GM19395 (cell line): Measurements from ENCODE around the gene LAMA4.

Source experiments
- ATAC-seq: cut with Tn5 transposase; IDR thresholded peaks from one replicate; pipeline ENCODE4 v1.9.1; 2021; ENCODE audit warnings: mild to moderate bottlenecking, moderate library complexity; ENCODE audit not compliant: unreplicated experiment

Gene LAMA4

DNA sequence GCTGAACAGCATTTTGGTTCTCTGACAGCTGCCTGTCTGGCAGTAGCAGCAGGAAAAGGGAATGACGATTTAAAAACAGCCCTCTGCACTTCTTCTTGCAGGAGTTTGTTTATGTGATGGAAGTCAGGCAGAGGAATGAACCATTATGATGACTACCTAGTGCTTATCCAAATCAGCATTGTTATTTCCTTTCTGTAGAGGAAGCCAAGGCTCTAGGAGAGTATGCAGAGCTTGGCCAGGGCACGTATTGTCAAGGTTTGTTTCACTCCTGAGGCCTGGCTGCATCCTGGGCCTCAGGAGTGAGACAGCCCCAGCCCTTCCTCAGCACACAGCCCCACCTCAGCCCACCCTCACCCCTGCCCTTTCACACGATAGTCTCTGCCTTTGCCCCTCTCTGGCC lies 98.5 kb downstream of the LAMA4 start:
- ATAC-seq: no peak

DNA sequence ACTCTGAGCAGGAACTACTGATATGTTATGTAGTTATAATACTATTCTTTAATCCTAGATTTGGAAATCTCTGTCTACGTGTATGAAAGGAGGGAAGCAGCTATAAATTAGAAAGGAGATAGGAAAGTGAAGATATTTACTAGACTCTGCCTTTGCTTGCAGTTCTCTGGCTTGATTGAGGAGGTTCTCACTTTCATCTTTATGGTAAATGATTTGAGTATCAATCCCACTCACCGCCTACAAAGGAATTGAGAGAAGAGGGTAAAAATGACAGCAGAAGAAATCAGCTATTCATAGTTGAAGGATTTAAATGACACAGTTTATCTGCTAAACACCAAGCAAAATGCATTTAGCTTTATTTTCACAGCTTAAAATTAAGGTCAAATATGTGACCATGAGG lies 99.7 kb downstream of the LAMA4 start:
- no peak for ATAC-seq

DNA sequence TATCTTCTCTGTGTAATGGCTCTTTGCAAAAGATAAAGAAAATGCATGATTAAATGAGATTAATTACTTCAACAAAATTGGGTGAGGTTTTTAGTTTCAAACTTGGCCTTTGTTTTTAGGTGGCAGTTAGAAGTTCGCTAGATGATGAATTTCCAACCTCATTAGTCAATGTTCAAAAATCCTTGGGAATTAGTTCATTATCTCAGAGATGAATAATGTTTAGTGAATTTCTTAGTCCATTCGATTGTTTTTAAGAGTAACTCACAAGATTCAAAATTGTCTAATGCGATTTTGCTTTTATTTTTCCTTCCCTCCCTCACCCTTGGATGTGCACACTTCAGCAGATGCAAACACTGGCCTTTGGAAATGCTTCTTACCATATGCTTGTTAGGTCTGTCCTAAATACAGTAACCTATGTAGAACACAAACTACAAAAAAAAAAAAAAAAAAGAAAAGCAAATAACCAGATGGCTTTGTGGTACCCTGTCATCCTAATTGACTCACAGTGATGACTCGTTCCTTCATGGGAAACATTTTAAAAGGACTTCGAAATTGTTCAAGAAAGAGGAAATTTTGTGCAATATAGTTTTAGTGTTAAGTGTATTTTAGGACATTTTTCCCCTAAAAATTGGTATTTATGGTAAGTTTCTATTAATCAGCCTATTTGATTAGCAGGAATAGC lies 100.3 kb downstream of the LAMA4 start:
- ATAC-seq: no peak

DNA sequence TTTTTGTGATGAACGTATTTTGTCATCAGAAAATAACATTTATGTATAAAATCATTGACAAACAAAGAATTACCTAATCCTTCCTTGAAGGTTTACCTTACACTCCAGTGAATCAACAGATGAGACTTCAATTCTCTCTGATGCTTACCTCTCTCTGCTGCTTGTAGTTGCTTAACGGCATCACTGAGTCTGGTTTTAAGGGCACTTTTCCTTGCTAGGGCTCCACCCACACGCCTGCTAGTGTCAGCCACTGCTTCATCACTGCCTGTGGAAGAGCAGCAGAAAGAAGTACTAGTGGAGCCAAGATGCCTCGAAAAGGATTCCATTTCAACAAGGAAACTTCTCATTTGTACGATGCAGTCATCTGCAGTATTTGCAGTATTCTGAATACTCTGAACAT lies 104.0 kb downstream of the LAMA4 start:
- no peak for ATAC-seq

DNA sequence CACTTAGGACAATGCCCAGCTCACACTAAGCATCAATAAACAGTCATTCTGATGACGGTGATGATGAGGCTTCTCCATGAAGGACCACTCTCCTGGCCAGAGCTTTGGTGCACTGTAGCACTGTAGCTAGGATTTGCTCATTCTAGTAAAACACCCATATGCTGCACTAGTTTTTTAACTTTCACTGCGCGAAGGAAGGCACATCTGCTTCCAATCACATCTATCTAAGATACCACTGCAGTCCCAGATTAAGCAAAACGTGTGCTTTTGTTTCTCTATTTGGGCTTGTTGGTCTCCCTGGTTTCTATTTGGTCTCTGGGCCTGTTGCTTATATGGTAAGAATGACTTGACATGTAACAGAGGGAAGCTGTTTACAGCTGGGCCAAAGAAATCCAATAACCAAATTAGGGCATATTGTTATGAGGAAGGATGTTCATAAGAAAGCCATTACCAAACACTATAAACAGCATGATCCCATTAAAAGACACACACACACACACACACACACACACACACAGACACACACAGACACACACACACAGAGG lies 104.6 kb downstream of the LAMA4 start:
- ATAC-seq: no peak

DNA sequence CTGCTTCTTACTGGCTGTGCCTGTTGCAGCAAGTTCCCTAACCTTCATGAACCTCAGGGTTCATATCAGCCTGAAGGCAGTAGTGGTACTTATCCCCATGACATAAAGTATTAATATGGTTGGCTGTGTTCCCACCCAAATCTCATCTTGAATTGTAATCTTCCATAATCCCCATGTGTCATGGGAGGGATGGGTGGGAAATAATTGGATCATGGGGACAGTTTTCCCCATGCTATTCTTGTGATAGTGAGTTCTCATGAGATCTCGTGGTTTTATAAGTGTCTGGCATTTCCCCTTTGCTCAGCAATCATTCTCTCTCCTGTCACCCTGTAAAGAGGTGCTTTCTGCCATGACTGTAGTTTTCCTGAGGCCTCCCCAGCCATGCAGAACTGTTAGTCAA lies 105.1 kb downstream of the LAMA4 start:
- no peak for ATAC-seq

DNA sequence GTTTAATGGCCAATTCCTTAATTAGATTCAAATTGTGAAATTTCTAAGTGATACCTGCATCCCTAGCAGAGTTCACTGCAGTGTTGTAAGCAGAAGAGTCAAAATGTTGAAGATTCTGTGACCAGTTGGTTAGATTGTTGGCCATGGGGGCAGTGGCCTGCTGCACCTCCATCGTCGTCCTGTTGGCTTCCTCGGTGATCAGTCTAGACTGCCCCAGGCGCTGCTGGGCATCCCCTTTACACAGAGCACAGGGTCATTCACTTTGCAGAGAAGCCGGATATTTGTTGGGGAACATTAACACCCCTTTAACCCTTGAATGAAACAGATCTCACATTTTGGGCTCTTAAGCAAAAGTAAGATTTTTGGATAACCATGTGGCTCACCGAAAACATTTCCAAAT lies 106.3 kb downstream of the LAMA4 start:
- ATAC-seq: no peak

DNA sequence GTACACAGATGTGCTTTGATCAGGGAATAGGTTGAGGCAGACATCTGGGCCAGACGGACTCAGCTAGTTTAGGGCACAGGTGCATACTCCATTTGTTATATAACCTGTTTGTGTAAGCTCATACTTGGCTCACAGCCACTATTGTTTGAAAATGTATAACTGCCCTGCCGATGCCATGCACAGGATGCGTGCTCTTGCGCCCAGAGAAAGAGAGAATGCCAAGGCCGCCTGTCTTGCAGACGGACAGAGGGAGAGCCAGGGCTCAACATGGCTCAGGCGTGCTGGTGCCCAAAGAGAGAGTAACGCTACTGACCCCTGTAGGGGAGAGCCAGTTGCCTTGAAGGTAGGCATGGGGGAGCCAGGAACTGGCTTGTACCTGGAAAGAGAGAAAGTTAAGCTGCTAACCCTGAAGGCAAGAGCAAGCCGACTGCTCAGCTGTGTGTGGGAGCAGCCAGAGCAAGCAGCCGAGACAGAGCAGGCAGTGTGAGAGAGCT lies 109.2 kb downstream of the LAMA4 start:
- no peak for ATAC-seq

DNA sequence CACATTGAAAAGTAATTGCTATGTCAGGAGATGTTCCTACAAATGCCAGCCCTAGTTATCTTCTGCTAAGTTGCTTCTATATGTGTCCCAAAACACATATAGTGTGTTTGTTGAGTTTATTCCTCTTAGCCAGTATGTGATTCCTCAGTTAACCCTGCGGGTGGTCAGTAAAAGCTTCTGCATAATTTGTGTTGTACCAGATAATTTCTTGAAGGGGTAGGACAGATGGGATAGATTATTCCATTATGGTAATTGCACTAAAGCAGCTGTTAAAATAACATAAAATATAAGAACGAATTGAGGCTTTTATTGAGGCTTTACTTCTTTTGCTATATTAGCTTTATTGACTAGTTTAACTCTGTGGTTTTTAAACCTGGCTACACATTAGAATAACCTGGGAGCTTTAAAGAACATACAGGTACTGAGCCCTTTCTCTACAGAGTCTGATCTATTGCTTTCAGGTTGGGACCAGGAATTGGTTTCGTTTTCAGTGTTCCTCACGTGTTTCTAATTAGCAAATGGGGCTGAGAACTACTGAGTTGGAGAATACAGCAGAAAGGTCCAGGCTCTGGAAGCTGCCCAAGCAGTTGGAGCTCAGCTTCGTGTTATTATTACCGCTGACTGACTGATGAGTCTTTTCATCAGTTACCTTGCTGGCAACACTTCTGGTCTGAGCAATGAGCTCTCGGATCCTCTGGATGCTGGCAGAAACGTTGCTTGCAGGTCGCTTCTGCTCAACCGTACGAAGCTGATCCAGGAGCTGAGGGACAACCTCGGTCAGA lies 110.0 kb downstream of the LAMA4 start:
- no peak for ATAC-seq

DNA sequence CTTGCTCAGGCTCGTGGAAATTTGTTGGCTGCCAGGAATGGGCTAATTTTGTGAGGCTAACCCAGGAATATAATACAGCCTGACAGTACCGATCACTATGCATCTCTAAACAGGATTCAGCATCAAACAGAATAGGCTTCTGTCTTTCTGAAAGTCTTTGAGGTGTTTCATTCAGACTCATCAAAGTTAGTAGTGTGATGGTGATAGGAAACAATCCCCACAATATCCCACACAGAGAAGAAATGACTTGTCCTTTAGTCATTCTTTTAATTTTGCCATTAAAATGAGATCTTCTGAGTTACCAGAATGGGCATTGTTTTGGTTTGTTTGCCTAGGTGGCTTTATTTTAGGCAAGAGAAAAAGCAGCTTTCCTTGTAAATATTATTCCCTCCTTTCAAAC lies 112.7 kb downstream of the LAMA4 start:
- ATAC-seq: no peak

DNA sequence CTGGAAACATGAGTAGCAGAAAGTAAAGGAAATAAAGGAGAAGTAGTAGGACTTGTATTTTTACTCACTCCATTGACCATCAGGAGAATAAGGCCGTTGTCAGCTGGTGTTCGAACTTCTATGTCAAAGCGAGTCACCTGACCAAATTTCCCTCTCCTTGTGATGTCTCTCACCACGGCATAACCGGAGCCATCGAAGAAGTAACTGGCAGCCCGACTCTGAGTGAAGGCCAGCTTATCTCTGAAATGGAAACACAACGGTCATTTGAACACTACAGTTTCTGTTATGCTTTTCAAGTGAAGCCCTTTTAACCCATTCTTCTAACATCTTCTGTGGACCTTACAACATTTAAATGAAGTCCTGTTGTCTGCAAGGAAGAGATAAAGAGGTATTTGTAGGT lies 115.3 kb downstream of the LAMA4 start:
- no peak for ATAC-seq

DNA sequence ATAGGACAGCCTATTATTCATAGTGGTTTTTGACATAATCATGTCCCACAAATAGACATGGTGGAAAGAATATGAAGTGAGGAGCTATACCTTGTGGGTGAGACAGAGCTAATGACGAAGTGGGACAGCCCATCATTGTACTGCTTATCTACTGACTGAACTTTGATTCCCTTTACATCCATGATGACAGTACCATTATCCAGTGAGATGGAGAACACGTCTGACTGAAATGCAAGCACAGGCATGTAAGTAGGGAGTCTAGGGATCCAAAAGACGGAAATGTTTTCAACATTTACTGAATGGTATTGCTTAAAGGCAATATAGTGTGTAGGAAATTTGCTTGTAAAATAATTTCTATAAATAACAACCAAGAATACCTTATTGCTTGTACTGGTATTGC lies 123.5 kb downstream of the LAMA4 start:
- no peak for ATAC-seq

DNA sequence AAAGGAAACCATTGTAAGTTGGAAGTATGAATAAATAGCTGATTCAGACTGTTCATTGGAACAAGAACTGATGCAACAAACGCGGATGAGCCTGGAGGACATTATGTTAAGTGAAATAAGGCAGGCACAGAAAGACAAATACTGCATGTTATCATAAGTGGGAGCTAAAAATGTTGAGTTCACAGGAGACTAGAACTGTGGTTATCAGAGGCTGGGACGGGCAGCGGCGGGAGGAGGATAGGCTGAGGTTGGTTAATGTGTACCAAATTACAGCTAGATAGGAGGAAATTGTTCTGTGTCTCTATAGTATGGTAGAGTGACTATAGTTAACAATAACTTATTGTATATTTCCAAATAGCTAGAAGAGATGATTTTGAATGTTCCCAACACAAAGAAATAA lies 126.2 kb downstream of the LAMA4 start:
- ATAC-seq: no peak

DNA sequence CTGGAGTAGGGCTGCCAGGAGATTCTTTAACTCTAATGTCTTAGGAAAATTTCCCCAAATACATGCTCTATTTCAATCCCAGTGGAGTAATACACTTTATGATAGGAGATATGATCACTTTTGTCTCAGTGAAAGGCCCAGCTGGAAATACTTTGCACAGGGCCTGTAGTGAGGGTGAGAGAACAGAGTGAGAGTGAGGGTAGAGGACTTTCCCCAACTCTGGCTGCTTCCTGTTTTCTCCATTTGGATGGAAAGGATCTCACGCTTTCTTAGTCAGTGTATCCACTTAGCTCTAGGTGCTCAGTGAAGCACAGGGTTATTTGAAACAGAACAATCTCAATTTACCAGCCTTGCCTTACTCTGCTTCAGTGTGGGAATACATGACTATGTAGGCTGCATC lies 130.4 kb downstream of the LAMA4 start:
- ATAC-seq: no peak

DNA sequence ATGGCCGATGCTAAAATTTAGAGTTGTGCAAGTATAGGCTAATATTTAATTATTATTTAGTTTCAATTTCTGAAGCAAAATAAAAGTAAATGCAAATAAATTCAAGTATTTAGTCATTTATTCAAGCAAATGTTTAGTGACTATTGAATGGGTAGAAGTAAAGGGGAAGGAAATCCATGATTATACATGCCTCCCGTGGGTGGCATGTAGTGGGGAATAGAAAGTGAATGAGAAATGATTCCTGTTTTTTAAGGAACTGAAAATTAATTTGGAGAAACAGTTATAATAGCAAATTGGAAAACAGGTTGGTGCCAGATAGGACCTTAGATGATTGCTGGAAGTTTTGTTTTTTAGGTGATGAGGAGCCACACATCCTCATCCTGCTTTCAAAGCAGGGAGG lies 131.6 kb downstream of the LAMA4 start:
- ATAC-seq: no peak

DNA sequence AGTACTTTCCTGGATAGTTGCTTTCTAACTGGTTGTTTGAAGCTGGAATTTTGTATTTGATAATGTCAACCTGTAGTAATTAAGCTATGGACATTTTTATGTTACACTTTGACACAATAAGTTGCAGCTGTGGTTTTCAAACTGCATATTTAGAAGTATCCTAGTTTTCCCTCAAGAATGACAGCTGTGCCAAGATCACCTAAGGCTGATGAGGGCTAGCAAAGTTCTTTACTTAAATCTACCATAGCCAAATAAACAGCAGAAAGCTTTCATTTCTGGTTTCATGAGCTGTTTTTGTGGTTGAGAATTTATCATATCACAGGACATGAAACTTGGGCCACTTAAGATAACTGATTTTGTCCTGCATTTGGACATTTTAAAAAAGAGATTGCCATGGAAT lies 136.3 kb downstream of the LAMA4 start:
- no peak for ATAC-seq

DNA sequence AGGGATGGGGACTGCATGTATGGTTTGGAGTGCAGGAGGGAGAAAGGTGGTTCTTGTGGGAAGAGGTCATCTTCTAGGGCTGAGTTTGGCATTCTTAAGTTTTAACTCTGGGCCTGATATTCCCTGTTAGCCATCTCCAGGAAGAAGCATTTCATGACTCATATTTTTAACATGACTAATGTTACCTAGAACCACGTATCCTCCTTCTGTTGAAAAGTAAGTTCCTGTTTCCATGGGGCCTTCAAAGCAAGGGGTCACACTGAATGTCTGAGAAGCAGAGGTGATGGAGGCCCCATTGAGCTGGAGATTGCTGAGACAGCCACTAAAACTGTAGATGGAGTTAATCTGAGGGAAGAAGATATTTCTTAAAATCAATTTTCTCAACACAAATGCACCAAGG lies 136.8 kb downstream of the LAMA4 start:
- ATAC-seq: no peak

DNA sequence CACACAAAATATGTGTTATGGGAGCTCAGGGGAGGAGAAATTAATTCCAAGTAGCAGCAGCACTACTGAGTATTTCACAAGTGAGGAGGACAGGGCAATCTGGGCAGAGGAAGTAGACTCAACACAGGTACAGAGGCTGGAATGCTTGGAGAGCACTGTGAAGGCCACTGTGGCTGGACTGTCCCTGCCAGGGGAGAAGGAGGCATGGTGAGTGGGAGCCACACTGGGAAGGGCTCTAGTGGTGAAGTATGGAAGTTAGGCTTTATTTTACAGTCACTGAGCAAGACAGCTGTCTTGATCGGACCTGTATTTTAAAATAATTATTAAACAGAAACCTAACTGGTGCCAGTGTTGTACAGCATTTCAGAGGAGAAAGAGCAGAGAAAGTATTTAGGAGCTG lies 138.1 kb downstream of the LAMA4 start:
- no peak for ATAC-seq

DNA sequence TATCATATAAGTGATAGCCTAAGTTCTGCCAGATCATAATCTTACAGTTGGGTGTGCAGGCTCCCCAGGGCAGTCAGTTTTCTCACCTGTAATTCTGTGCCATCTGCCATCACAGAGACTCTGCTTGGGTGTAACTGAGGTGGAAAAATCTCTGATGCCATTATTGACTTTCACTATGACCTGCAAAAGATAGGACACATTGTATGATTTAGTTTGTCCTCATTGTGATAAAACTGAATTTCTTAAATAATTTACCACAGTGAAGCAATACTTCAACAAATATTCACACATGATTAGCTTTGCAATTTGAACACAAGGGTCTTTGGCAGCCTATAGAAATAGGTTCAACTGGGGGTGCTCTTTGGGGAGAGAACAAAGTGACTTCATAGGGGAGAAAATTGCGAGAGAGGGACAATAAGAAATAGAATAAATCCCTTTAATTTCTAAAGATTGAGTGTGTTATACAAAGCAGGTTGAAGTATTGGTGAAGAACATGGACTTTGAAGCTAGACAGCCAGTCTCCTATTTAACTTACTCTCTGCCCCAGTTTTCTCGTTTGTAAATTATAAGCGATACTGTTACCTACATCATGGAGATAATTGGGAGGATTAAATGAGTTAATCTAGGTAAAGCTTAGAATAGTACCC lies 139.7 kb downstream of the LAMA4 start:
- ATAC-seq: no peak

DNA sequence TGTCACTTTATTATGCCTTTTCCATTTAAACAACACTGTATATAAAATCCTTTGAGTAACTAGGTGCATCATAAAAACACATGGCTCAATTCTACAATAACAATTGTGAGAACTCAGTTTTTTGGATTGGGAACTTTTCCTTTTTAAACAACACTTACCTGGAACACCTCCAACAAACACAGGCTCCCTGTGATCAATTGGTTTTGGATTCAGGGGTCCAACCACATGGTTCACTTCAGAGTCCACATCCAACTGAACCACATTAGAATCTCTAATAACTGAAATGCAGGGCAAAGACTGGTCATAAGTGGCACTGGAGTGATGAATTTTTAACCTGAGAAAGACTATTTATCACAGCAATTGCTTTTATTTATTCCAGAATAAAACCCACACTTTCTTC lies 140.4 kb downstream of the LAMA4 start:
- ATAC-seq: no peak

DNA sequence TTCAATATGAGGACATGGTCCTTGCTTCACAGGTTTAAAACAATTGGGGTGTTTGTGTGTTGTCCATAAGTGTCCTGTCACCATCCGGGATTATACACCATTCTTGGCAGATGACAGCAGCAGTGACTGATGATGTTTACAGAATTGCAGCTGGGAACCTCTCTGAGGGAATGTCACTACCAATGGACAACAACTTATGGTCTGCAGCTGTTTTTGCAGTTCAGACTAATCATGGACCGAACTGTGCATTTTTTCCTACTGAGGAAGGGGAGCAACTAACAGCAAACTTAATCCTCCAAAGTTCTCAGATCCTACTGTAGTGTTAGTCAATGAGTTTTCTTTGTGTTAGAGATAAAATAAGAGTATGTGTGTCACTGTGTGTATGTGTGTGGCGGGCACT lies 140.9 kb downstream of the LAMA4 start:
- ATAC-seq: no peak

DNA sequence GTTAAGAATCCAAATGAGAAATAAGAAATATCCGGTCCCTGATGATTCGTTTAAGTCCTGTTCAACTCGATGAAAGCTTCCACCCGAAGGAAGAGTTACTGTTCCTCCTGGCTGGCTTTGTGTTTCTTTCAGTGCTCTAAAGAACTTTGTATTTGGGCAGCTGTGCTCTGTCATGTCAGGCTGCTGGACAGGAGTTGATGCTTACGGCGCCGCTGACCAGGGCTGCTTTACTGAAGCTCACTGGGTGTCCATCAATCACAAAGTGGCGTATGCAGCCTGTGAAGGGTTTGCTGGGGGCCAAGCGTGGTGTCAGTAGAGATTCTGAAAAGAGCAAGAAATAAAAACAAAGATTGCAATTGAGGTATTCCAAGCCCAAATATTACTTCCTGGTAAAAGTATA lies 145.1 kb downstream of the LAMA4 start:
- ATAC-seq: no peak
